GM23338 (cell line): Measurements from ENCODE around the gene CSNK1G1.

Experiments used
- CREB1 ChIP-seq: fragments of 250-450 bp; sonication (Bioruptor Pico); IDR thresholded peaks from 2 replicates; pipeline ENCODE4 v1.5.0; 2020; ENCODE audit warnings: low read depth, mild to moderate bottlenecking, moderate library complexity
- CTCF ChIP-seq, 2 experiments: fragments of 200-600 bp in 1 of 2; sonication (generic) in 1 of 2; conservative IDR thresholded peaks; 2 replicates each; pipeline versions ENCODE4 v1.5.1 to v1.6.1; 2016 to 2017; ENCODE audit warnings: antibody characterized with exemption in 2 of 2, low read depth in 2 of 2, mild to moderate bottlenecking in 2 of 2, moderate library complexity in 1 of 2
- EZH2 ChIP-seq: fragments of 200-600 bp; sonication (generic); IDR thresholded peaks from one replicate; pipeline ENCODE4 v1.8.0; 2017; ENCODE audit warnings: antibody characterized with exemption, mild to moderate bottlenecking, low read depth; ENCODE audit not compliant: unreplicated experiment
- EZH2phosphoT487 ChIP-seq: fragments of 200-600 bp; sonication (generic); IDR thresholded peaks from one replicate; pipeline ENCODE4 v1.8.1; 2018; ENCODE audit warnings: antibody characterized with exemption; ENCODE audit not compliant: unreplicated experiment
- POLR2AphosphoS5 ChIP-seq: IDR thresholded peaks from 2 replicates; pipeline ENCODE4 v1.6.1; 2016; ENCODE audit warnings: antibody characterized with exemption, low read depth
- REST ChIP-seq: IDR thresholded peaks from one replicate; pipeline ENCODE4 v1.6.1; 2018; ENCODE audit warnings: antibody characterized with exemption; ENCODE audit not compliant: unreplicated experiment
- STAT1 ChIP-seq: IDR thresholded peaks from one replicate; pipeline ENCODE4 v1.6.1; 2016; ENCODE audit warnings: antibody characterized with exemption; ENCODE audit not compliant: unreplicated experiment
- ZNF114 ChIP-seq: fragments of 250-450 bp; sonication (Bioruptor Pico); IDR thresholded peaks from 2 replicates; pipeline ENCODE4 v1.5.0; 2020; ENCODE audit warnings: mild to moderate bottlenecking, moderate library complexity
- TF ChIP-seq, protein P1 (sequence below): IDR thresholded peaks from 2 replicates; pipeline ENCODE4 v1.6.1; 2016; ENCODE audit warnings: antibody characterized with exemption

- TF ChIP-seq CREB1 (CRISPR knock-in tag) (no peak), CTCF (conservative IDR thresholded peaks at IDR 0.05; ENCODE audit: low read depth in 2 of 2) (no peak), EZH2 (no peak), EZH2phosphoT487 (no peak), REST (no peak), ZNF114 (CRISPR knock-in tag) (no peak), STAT1 (no peak), POLR2AphosphoS5 (no peak)
- TF ChIP-seq, protein P1, sequence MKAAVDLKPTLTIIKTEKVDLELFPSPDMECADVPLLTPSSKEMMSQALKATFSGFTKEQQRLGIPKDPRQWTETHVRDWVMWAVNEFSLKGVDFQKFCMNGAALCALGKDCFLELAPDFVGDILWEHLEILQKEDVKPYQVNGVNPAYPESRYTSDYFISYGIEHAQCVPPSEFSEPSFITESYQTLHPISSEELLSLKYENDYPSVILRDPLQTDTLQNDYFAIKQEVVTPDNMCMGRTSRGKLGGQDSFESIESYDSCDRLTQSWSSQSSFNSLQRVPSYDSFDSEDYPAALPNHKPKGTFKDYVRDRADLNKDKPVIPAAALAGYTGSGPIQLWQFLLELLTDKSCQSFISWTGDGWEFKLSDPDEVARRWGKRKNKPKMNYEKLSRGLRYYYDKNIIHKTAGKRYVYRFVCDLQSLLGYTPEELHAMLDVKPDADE = no peak
Measured at GRCh38 chr15:64348455-64348854, 7.5 kb downstream of the CSNK1G1 start.
